Globus pallidus (tissue), 1 donor: ENCODE results near the gene PRRG3.

ENCODE experiments used
- DNase-seq: peaks from one replicate; pipeline ENCODE4 v3.0.0-alpha.2; 2015; ENCODE audit warnings: low spot score

The PRRG3 gene

GRCh38 chrX:151708821-151709220, 13.6 kb downstream of the PRRG3 start:
- no peak for DNase-seq

- DNase-seq, result no peak
Observed at GRCh38 chrX:151710457-151710856, 15.2 kb downstream of the PRRG3 start.

GRCh38 chrX:151711154-151711553, 15.9 kb downstream of the PRRG3 start:
- DNase-seq, result no peak

GRCh38 chrX:151711787-151712186, 16.5 kb downstream of the PRRG3 start:
- no peak for DNase-seq

- DNase-seq, result no peak
Observed at GRCh38 chrX:151712253-151712652, 17.0 kb downstream of the PRRG3 start.

GRCh38 chrX:151713849-151714248, 18.6 kb downstream of the PRRG3 start:
- DNase-seq, result no peak

- no peak for DNase-seq
Observed at GRCh38 chrX:151714362-151714761, 19.1 kb downstream of the PRRG3 start.

GRCh38 chrX:151715752-151716151, 20.5 kb downstream of the PRRG3 start, which contains the start of gene FATE1:
Gene FATE1, plus strand, starts transcription at chrX:151716035. Its CDS starts 85 bp downstream, at chrX:151716120.
- DNase-seq, result no peak

GRCh38 chrX:151722241-151722846, 27.1 kb downstream of the PRRG3 start:
- DNase-seq, result no peak

- no peak for DNase-seq
Observed at GRCh38 chrX:151723156-151723760, 28.0 kb downstream of the PRRG3 start.

- no peak for DNase-seq
Observed at GRCh38 chrX:151724563-151725337, 29.5 kb downstream of the PRRG3 start.

- DNase-seq, result no peak
Observed at GRCh38 chrX:151725338-151725614, 30.0 kb downstream of the PRRG3 start.

- no peak for DNase-seq
Observed at GRCh38 chrX:151726751-151727150, 31.5 kb downstream of the PRRG3 start.

GRCh38 chrX:151727346-151727745, 32.1 kb downstream of the PRRG3 start:
- DNase-seq, result no peak

GRCh38 chrX:151729056-151729725, 33.9 kb downstream of the PRRG3 start:
- DNase-seq, result no peak

GRCh38 chrX:151734446-151734845, 39.2 kb downstream of the PRRG3 start, which contains the start of gene CNGA2:
Gene CNGA2, plus strand, starts transcription at chrX:151734746. Its CDS starts 3,738 bp downstream, at chrX:151738484.
- no peak for DNase-seq

- no peak for DNase-seq
Observed at GRCh38 chrX:151735219-151735618, 40.0 kb downstream of the PRRG3 start.

- DNase-seq, result no peak
Observed at GRCh38 chrX:151736685-151737084, 41.4 kb downstream of the PRRG3 start.

- no peak for DNase-seq
Observed at GRCh38 chrX:151737494-151737893, 42.2 kb downstream of the PRRG3 start.

GRCh38 chrX:151738751-151739150, 43.5 kb downstream of the PRRG3 start:
- no peak for DNase-seq

GRCh38 chrX:151741606-151742005, 46.3 kb downstream of the PRRG3 start:
- DNase-seq, result no peak

- DNase-seq, result no peak
Observed at GRCh38 chrX:151742311-151742710, 47.1 kb downstream of the PRRG3 start.
